ENCODE data around the gene EFNB1.

Gene EFNB1

DNA sequence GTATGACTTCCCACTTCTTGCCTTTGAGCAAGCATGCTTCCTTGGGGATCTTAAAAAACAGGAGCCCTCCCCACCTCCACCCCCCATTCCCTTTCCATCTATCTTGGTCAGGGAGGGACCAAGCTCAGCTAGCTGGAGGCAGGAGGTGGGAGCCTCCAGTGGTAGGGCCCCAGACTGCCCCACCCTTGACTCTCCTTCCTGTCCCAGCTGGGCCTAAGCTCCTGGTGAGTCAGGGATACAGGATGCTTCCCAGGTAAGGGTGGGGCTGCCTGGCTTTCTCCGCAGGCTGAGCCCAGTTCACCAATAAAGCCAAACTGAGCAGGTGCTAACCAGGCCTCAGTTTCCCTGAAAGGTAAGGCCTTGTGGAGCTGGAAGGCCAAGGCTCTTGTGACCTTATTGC is 15.2 kb downstream of the EFNB1 start:
- DNase-seq (ENCODE audit: low spot score) = no peak

DNA sequence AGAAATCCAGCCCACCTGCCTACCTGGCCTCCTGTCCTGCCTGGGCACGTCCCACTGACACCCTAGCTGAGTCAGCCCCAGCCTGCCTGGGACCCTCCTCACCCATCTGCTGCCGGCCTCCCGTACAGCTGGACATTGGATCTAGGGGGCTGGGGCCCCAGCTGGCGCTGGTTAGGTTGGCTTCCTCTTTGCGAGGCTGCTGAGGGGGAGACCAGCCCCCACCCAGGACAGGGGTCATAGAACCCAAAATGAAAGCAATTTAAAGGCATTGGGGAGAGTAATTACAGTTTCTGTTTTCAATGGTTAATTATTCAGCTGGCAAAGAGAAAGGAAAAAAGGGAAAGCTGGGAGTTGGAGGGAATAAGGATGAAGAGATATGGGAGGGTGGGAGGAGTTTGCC is 15.8 kb downstream of the EFNB1 start:
- DNase-seq (ENCODE audit: low spot score) = no peak

DNA sequence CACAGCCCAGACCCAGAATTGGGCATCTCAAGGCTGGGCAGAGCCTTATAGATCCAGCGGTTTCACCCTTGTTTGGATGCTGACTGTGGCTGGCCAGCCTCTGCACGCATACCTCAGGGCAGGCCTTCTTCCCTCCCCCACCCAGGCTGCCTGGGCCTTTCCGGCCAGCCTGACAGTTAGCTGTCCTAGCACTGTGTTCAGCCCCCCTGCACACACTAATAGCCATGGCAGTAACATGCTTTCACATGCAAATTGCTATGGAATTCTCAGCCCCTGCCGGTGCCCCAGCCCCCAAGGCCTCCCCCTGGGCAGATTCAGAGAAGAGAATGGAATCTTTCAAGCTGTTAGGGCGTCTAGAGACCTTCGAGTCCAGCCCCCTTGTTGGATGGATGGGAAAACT is 17.7 kb downstream of the EFNB1 start:
- DNase-seq (ENCODE audit: low spot score) = peak; percentile 29

DNA sequence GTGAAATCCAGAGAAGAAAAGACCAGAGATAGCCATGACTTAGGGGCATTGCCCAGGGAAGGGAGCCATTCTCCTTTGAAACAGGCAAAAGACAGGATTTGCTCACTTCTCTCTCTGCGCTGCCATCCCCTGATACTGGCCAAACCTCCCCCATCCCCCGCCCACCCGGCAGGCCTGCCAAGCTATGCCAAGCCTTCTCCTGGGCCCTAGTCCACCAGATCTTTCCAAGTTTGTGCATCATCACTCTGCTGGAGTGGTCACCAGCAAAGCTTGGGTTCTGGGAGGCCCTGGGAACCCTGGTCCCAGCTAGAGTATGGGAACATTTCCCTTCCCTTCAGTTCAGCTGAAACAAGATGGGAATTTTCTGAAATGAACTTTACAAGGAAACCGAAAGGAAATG is 18.4 kb downstream of the EFNB1 start:
- no peak for DNase-seq (ENCODE audit: low spot score)

DNA sequence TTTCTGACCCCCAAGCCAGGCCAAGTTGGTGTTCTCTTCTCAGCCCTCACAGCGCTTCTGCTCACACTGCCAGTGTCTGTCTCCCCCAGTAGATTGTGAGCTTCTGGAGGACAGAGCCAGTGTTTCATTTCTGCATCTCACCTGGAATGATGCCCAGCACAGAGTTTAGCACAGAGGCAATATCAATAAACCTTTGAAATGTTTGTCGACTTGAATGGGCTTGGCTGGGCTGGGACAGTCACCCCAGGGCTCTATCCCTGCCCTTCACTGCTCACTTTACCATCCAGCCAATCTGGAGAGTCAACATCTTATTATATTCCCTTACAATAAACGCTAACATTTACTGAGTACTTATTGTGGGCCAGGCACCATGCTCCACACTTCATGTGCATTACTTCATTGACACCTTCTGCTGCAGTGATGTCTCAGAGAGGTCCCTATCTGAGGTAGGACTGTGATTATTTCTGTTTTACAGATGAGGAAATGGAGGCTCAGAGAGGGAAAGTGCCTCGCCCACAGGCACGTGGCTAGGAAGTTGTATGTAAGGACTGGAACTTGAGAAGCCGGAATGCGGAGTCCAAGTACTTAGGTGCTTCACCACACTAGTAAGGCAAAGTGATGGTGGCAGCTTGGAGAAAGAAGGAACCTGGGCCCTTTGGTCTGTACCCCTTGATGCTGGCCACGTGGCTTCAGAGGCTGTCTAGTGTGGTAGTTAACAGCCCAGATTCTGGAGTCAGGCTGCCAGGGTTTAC is 19.5 kb downstream of the EFNB1 start:
- no peak for DNase-seq (ENCODE audit: low spot score)

DNA sequence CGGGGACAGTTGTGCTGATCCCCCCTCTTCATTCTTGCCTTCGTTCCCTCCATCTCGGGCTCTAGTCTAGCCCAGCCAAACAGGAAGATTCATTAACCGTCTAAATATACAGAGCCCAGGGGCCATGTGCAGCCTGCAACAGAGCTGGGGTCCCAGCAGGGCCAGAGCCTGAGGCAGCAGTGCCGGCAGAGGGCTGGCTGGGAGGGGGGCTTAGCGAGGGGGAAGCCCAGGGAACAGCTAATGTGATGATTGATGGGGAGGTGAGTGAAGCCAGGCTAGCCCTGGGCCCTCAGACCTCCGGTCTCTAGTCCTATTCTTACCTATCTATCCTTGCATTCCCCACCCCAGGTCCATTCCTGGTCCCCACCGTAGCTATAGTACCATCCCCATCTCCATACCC is 22.3 kb downstream of the EFNB1 start:
- DNase-seq (ENCODE audit: low spot score) = no peak

- DNase-seq (ENCODE audit: low spot score) = no peak
Measured at GRCh38 chrX:68852046-68852445, 23.2 kb downstream of the EFNB1 start.

GRCh38 chrX:68853665-68854251 is 24.9 kb downstream of the EFNB1 start:
- no peak for DNase-seq (ENCODE audit: low spot score)

GRCh38 chrX:68865300-68865699 is 36.5 kb downstream of the EFNB1 start:
- DNase-seq (ENCODE audit: low spot score) = no peak

DNA sequence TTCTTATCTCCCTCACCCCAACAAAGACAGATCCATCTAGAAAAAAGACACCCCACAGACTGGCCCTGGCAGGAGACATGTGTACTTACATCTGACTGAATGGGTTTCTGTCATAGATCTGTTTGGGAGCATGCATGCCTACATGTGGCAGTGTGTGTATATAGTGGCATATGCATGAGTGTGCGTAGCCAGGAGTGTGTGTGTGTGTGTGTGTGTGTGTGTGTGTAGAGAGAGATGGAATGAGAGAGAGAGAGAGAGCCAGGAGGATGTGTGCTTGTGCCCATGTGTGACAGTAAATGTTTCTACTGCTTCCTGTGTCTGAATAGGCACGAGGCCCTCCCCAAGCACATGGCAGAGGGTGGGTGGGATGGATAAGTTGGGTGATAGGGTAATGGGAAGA is 37.1 kb downstream of the EFNB1 start:
- DNase-seq (ENCODE audit: low spot score) = no peak

GRCh38 chrX:68867458-68868112 is 38.8 kb downstream of the EFNB1 start:
- no peak for DNase-seq (ENCODE audit: low spot score)

DNA sequence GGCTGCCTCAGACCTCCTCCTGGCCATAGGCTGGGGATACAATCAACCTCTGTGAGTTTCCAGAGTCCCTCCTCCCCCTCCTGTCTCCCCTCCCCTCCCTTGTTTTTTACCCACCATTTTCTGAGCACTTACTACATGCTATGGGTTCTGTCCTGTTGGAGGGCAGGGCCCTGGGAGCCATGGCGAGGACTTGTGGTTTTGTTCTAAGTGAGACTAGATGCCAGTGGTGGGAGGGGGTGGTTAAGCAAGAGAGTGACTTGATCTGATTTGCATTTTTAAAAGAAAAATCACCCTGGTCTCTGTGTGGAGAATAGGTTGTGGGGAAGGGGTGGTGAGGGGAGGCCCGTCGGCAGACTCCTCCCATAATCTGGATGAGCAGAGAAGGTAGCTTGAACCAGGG is 39.5 kb downstream of the EFNB1 start:
- DNase-seq (ENCODE audit: low spot score) = no peak

- DNase-seq (ENCODE audit: low spot score) = no peak
Measured at GRCh38 chrX:68868902-68869800, 40.3 kb downstream of the EFNB1 start.

DNA sequence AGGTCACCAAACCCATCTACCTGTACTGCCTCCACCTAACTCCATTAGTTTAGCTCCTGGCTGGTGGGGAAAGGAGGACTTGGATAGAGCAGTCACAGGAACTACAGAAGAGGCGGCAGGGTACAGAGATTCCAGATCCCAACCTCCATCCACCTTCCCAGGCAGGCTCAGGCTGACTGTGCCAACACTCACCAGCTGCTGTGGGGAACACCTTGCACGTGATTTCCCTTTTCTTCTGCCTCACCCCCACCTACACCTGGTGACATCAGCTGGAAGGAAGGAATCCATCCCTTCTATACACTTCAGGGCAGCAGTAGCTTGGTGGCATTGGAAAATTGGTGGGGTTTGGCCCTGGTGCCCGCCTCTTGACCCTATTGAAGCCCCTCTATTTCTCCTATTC is 41.5 kb downstream of the EFNB1 start:
- DNase-seq (ENCODE audit: low spot score) = no peak

DNA sequence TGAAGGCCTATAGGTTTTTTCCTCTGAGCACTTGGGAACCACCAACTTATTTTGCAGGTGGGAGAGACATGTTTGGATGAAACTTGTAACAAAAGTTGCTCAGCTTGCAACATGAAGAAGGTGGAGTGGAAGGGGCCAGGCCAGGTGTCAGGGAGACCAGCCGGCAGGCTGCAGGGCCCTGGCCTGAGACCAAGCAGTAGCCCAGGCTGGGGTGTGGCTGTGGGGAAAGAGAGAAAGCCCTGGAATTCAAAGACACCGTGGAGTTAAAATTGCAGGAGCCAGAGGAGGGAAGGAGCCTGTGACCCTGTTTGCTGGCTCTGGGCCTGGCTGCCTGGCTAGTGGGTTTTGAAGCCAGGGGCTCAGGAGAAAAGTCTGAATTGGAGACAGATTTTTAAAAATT is 43.4 kb downstream of the EFNB1 start:
- DNase-seq (ENCODE audit: low spot score) = no peak

- no peak for DNase-seq (ENCODE audit: low spot score)
Measured at GRCh38 chrX:68874076-68874475, 45.3 kb downstream of the EFNB1 start.

DNA sequence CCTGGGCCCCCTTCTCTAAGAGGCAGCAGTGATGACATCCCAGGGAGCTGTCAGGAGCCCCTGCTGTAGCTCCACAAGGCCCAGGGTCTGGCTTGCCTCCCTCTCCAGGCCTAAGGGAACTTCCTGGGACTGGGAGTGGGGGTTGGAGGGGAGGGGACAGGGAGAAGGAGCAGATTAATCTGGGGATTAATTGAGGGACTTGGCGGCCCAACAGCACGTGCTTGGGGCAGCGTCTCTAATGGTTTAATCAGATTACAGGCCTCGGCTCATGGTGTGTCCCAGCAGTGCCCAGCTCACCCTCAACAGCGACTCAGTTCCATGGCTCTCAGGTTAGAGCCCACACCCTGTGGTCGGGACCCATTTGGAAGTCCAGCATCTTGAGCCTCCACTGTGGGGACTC is 47.9 kb downstream of the EFNB1 start:
- no peak for DNase-seq (ENCODE audit: low spot score)

GRCh38 chrX:68877606-68878005 is 48.8 kb downstream of the EFNB1 start:
- DNase-seq (ENCODE audit: low spot score) = no peak

- DNase-seq (ENCODE audit: low spot score) = no peak
Measured at GRCh38 chrX:68878977-68879645, 50.3 kb downstream of the EFNB1 start.

- no peak for DNase-seq (ENCODE audit: low spot score)
Measured at GRCh38 chrX:68880846-68881552, 52.2 kb downstream of the EFNB1 start.

DNA sequence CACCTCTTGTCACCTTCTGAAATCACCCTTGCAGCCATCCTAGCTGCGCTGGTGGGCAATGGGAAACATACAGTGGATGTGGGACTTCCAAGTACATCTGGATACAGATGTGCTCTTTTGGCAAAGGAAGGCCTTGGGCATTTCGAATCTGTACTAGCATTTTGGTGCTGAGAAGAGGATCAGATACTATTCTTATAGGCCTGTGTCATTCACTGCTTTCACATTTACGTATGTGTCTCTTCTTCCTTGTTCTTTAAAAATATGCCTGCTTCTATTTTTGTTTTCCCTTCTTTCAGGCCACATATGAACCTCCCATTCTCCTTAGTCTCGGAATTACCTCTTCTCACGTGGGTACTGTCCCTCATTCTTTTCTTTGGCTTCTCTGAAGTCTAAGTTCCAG is 53.1 kb downstream of the EFNB1 start:
- no peak for DNase-seq (ENCODE audit: low spot score)
